ENCODE data around the gene DPYSL3. TPM values are rescaled to one million over a fixed set of nuclear protein-coding genes. Genes with fewer than 3 reads are reported as not detected.

Gene DPYSL3
- polyA plus RNA-seq, 1 donor from 2014 or later, result 689 TPM

GRCh38 chr5:147534172-147534951, 24.5 kb upstream of the DPYSL3 start:
- TF ChIP-seq, protein P1, sequence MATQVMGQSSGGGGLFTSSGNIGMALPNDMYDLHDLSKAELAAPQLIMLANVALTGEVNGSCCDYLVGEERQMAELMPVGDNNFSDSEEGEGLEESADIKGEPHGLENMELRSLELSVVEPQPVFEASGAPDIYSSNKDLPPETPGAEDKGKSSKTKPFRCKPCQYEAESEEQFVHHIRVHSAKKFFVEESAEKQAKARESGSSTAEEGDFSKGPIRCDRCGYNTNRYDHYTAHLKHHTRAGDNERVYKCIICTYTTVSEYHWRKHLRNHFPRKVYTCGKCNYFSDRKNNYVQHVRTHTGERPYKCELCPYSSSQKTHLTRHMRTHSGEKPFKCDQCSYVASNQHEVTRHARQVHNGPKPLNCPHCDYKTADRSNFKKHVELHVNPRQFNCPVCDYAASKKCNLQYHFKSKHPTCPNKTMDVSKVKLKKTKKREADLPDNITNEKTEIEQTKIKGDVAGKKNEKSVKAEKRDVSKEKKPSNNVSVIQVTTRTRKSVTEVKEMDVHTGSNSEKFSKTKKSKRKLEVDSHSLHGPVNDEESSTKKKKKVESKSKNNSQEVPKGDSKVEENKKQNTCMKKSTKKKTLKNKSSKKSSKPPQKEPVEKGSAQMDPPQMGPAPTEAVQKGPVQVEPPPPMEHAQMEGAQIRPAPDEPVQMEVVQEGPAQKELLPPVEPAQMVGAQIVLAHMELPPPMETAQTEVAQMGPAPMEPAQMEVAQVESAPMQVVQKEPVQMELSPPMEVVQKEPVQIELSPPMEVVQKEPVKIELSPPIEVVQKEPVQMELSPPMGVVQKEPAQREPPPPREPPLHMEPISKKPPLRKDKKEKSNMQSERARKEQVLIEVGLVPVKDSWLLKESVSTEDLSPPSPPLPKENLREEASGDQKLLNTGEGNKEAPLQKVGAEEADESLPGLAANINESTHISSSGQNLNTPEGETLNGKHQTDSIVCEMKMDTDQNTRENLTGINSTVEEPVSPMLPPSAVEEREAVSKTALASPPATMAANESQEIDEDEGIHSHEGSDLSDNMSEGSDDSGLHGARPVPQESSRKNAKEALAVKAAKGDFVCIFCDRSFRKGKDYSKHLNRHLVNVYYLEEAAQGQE (IDR thresholded peaks at IDR 0.05; ENCODE audit: borderline replicate concordance), result no peak
- no peak for TF ChIP-seq EP300 (conservative IDR thresholded peaks at IDR 0.05; ENCODE audit: poor library complexity, severe bottlenecking)
- no peak for TF ChIP-seq SMC3 (conservative IDR thresholded peaks at IDR 0.05; ENCODE audit: poor library complexity)
- no peak for TF ChIP-seq CTCF (IDR thresholded peaks at IDR 0.05; ENCODE audit: poor library complexity, severe bottlenecking)
- no peak for TF ChIP-seq EZH2 (IDR thresholded peaks at IDR 0.05; ENCODE audit: borderline replicate concordance, insufficient read depth, low read length, poor library complexity, severe bottlenecking)
- Histone ChIP-seq H3K9me2 (ENCODE audit: insufficient read depth, low read length) (no peaks in the 10 kb centered on the region), H3K27me3 (ENCODE audit: insufficient read depth, low read depth, low read length) (no peaks in the 10 kb centered on the region), H3K4me2 (ENCODE audit: low read length) (no peak overlapping the region), H3K79me2 (replicated peaks; ENCODE audit: insufficient read depth, low read length) (no peaks in the 10 kb centered on the region), H3K9ac (ENCODE audit: low read length) (no peak overlapping the region), H2AFZ (ENCODE audit: low read depth, low read length) (no peak overlapping the region), H3K36me3 (ENCODE audit: insufficient read depth, low read length) (no peaks in the 10 kb centered on the region), H3F3A (ENCODE audit: insufficient read depth, low read length, poor library complexity, severe bottlenecking) (no peaks in the 10 kb centered on the region), H3K9me3 (ENCODE audit: low read length) (no peaks in the 10 kb centered on the region), H3K4me3 (ENCODE audit: low read length) (no peak overlapping the region), H3K27ac (ENCODE audit: low read length) (no peak overlapping the region), H4K20me1 (ENCODE audit: insufficient read depth) (no peaks in the 10 kb centered on the region)

DNA sequence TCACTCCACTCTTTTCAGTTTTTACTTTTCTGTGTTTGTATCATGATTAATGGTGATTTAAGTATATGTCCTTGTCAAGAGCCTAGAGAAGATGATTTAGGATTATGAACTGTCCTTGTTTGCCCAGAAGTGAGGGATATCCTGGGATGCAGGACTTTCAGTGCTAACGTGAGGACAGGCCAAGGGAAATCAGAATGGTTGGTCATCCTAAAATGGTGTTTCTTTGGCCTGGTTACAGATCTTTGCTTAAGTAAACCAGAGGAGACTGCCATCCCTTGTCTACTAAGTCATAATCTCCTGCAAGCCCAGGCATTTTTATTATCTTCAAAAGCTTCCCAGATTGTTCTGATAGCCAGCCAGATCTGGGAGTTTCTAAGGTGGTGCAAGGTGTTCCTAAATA, 22.3 kb upstream of the DPYSL3 start:
- H3K27ac ChIP-seq (ENCODE audit: low read length), result no peak overlapping the region
- no peaks in the 10 kb centered on the region for H3K79me2 ChIP-seq (replicated peaks; ENCODE audit: insufficient read depth, low read length)
- H3K36me3 ChIP-seq (ENCODE audit: insufficient read depth, low read length), result no peaks in the 10 kb centered on the region
- no peaks in the 10 kb centered on the region for H3K27me3 ChIP-seq (ENCODE audit: insufficient read depth, low read depth, low read length)
- no peaks in the 10 kb centered on the region for H3K9me2 ChIP-seq (ENCODE audit: insufficient read depth, low read length)
- H3K9me3 ChIP-seq (ENCODE audit: low read length), result no peaks in the 10 kb centered on the region
- no peak overlapping the region for H2AFZ ChIP-seq (ENCODE audit: low read depth, low read length)
- no peaks in the 10 kb centered on the region for H3F3A ChIP-seq (ENCODE audit: insufficient read depth, low read length, poor library complexity, severe bottlenecking)
- no peaks in the 10 kb centered on the region for H4K20me1 ChIP-seq (ENCODE audit: insufficient read depth)
- H3K4me3 ChIP-seq (ENCODE audit: low read length), result no peak overlapping the region
- no peak overlapping the region for H3K4me2 ChIP-seq (ENCODE audit: low read length)
- no peak for TF ChIP-seq POLR2AphosphoS5 (IDR thresholded peaks at IDR 0.05)
- TF ChIP-seq TAF1 (IDR thresholded peaks at IDR 0.05; ENCODE audit: low read depth), result no peak
- no peak for TF ChIP-seq EZH2 (IDR thresholded peaks at IDR 0.05; ENCODE audit: borderline replicate concordance, insufficient read depth, low read length, poor library complexity, severe bottlenecking)
- TF ChIP-seq CTCF (IDR thresholded peaks at IDR 0.05; ENCODE audit: poor library complexity, severe bottlenecking), result no peak
- TF ChIP-seq, protein P1 (IDR thresholded peaks at IDR 0.05; ENCODE audit: borderline replicate concordance), result no peak
- TF ChIP-seq RAD21 (conservative IDR thresholded peaks at IDR 0.05), result no peak
- no peak for TF ChIP-seq SMC3 (conservative IDR thresholded peaks at IDR 0.05; ENCODE audit: poor library complexity)
- no peak for TF ChIP-seq EP300 (conservative IDR thresholded peaks at IDR 0.05; ENCODE audit: poor library complexity, severe bottlenecking)
- no peak for TF ChIP-seq MXI1 (conservative IDR thresholded peaks at IDR 0.05; ENCODE audit: poor library complexity, severe bottlenecking)
- no peak overlapping the region for H3K9ac ChIP-seq (ENCODE audit: low read length)
